NB4 (cell line): ENCODE data around the gene ZSWIM6.

ENCODE experiments used
- POLR2A ChIP-seq: IDR thresholded peaks from 2 replicates; pipeline ENCODE4 v1.6.1; 2011; ENCODE audit warnings: mild to moderate bottlenecking; ENCODE audit not compliant: insufficient read length; ENCODE audit errors: extremely low read depth
- TF ChIP-seq, protein P1 (sequence below): IDR thresholded peaks from one replicate; pipeline ENCODE4 v1.5.1; 2012; ENCODE audit warnings: low read depth, low read length
- TF ChIP-seq, protein P2 (sequence below): IDR thresholded peaks from 2 replicates; pipeline ENCODE4 v1.6.1; 2011; ENCODE audit warnings: low read depth, low read length

DNA sequence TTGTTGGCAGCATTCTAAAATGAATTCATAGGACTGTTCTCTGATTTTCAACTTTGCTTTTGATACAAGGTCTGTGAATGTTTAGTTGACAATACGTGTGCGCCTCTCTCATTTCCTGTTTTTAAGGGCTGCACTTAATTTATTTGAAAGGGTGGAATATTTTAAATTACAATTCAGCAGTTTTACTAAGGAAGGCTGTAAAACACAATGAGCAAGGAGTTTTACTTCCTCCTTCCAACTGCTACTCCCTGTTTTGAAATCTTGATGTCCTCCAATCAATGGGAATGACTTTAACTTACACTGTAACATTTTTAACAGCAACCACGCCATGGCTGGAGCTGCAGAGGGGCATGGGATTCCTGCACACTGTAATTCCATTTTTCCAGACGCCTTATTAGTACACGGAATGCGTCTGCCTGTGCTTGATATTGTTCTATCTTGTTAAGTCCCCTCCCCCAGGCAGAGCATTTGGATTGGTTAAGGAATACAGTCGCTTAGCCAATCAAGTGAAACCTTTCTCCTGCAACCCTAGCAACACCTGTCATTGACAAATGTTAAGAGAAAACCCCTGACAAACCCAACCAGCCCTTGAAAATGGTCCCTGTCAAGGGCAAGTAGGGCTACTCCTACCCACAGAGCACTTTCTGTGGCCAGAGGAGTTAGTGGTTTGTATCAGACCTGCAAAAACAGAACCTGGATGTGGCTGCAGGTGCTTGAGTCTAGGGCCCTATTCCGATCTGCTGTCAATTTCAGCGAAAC is 12.5 kb upstream of the ZSWIM6 start:
- TF ChIP-seq, protein P1, sequence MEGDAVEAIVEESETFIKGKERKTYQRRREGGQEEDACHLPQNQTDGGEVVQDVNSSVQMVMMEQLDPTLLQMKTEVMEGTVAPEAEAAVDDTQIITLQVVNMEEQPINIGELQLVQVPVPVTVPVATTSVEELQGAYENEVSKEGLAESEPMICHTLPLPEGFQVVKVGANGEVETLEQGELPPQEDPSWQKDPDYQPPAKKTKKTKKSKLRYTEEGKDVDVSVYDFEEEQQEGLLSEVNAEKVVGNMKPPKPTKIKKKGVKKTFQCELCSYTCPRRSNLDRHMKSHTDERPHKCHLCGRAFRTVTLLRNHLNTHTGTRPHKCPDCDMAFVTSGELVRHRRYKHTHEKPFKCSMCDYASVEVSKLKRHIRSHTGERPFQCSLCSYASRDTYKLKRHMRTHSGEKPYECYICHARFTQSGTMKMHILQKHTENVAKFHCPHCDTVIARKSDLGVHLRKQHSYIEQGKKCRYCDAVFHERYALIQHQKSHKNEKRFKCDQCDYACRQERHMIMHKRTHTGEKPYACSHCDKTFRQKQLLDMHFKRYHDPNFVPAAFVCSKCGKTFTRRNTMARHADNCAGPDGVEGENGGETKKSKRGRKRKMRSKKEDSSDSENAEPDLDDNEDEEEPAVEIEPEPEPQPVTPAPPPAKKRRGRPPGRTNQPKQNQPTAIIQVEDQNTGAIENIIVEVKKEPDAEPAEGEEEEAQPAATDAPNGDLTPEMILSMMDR = no peak
- no peak for TF ChIP-seq POLR2A
- TF ChIP-seq, protein P2, sequence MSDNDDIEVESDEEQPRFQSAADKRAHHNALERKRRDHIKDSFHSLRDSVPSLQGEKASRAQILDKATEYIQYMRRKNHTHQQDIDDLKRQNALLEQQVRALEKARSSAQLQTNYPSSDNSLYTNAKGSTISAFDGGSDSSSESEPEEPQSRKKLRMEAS = no peak
